ENCODE results near the gene FRMPD4.

The FRMPD4 gene

DNA sequence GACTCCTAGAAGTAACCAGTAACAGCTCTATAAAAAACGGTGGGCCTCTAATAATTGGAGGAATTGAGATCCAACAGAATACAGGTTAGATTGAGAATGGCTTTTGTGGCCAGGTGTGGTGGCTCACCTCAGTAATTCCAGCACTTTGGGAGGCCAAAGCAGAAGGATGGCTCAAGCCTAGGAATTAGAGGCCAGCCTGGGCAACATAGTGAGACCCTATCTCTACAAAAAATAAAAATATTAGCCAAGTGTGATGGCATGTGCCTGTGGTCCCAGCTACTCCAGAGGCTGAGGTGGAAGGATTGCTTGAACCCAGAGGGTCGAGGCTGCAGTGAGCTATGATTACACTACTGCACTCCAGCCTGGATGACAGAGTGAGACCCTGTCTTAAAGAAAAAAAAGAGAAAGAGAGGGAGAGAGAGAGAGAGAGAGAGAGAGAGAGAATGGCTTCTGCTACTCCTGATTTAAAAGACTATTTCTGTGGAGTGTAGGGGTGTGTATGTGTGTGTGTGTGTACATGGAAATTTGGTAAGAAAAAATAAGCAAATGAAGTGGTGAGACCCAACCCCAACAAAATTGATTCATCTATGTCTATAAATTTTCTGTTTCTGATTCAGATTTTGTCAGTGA, 89.3 kb downstream of the FRMPD4 start:
- DNase-seq (ENCODE audit: low spot score): no peak
- no peak for TF ChIP-seq CTCF (IDR thresholded peaks at IDR 0.05; ENCODE audit: extremely low read depth, insufficient read depth, missing control alignments)
- in situ Hi-C loops (cut with MboI; ENCODE audit: low pct_unique_long_range_greater_than_20kb, low sequenced_read_pairs, unreplicated experiment): no loop called here

DNA sequence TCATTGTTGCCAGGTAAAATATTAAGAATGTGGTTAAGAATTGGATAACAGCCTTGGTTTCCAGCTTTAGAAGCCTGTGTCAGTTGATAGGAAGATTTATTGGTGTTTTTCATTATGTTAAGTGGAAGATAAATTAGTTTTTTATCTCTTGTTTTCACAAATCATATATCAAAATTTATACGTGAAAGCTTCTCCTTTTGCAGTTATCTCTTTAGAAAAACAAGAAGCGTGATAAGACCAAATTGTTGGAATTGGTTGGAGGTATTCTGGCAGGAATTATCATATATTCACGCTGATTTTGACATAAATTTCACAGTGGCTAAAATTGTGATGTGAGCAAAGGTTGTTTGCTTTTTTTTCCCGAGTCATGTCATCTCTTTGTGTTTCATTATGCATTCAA, 90.6 kb downstream of the FRMPD4 start:
- in situ Hi-C loops (cut with MboI; ENCODE audit: low pct_unique_long_range_greater_than_20kb, low sequenced_read_pairs, unreplicated experiment): no loop called here
- DNase-seq (ENCODE audit: low spot score): no peak
- no peak for TF ChIP-seq CTCF (IDR thresholded peaks at IDR 0.05; ENCODE audit: extremely low read depth, insufficient read depth, missing control alignments)

DNA sequence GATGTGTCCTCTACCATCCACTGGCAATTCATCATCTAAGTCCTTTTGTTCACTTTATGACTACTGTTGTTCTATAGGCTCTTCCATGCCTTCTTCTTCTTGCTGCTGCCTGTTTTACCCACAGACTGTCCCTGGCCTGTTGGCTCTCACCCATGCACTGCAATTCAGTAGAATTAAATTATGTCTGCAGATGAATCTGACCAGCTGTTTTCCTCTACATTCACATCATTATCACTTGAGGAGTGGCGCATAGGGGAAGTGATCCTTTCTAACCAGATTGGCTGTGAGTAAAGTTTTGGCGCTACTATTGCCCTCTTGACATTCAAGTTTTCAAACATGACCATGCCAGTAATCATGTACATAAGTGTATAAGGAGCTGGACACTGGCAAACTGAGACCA, 91.7 kb downstream of the FRMPD4 start:
- TF ChIP-seq CTCF (IDR thresholded peaks at IDR 0.05; ENCODE audit: extremely low read depth, insufficient read depth, missing control alignments): no peak
- DNase-seq (ENCODE audit: low spot score): no peak
- in situ Hi-C loops (cut with MboI; ENCODE audit: low pct_unique_long_range_greater_than_20kb, low sequenced_read_pairs, unreplicated experiment): no loop called here

GRCh38 chrX:12234534-12235329, 96.5 kb downstream of the FRMPD4 start:
- no peak for TF ChIP-seq CTCF (IDR thresholded peaks at IDR 0.05; ENCODE audit: extremely low read depth, insufficient read depth, missing control alignments)
- no peak for DNase-seq (ENCODE audit: low spot score)
- in situ Hi-C loops (cut with MboI; ENCODE audit: low pct_unique_long_range_greater_than_20kb, low sequenced_read_pairs, unreplicated experiment): no loop called here

DNA sequence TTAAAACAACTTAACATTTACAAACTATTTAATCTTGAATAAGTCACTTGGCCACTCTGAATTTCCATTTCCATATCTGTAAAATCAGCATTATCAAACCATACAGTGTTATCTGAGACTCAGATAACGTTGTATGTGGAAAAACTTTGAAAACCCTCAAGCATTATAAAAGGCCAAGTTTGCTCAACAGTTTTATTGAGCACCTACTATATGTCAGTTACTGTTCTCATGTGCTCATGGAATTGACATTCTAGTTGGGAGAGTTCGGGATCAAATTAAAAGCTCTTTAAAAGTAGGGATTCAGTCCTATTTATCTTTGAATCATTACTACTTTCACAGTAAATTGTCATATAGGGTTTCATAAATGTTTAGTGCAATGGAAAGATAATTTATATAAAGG, 97.9 kb downstream of the FRMPD4 start:
- in situ Hi-C loops (cut with MboI; ENCODE audit: low pct_unique_long_range_greater_than_20kb, low sequenced_read_pairs, unreplicated experiment): no loop called here
- DNase-seq (ENCODE audit: low spot score): no peak
- no peak for TF ChIP-seq CTCF (IDR thresholded peaks at IDR 0.05; ENCODE audit: extremely low read depth, insufficient read depth, missing control alignments)

- TF ChIP-seq CTCF (IDR thresholded peaks at IDR 0.05; ENCODE audit: extremely low read depth, insufficient read depth, missing control alignments): no peak
- in situ Hi-C loops (cut with MboI; ENCODE audit: low pct_unique_long_range_greater_than_20kb, low sequenced_read_pairs, unreplicated experiment): no loop called here
- DNase-seq (ENCODE audit: low spot score): no peak
These were observed 98.9 kb downstream of the FRMPD4 start for GRCh38 chrX:12237131-12237530.
